ENCODE results near the gene ANGPTL3.
A peak's percentile ranks its signal among the peaks of the same experiment; 100 is the strongest.
"Not testable (repeated sequence)": the region's sequence is repeated elsewhere in the genome, so short reads cannot be mapped to it uniquely, and the experiment has no call there.

Gene ANGPTL3

GRCh38 chr1:62597281-62597680 lies at the start of gene ANGPTL3:
Gene ANGPTL3 (plus strand): TSS chr1:62597520. CDS start chr1:62597567, 47 bp downstream.
- no peak for DNase-seq (ENCODE audit: low spot score)

GRCh38 chr1:62561306-62561705 lies 36.0 kb upstream of the ANGPTL3 start:
- DNase-seq (ENCODE audit: low spot score), result no peak

GRCh38 chr1:62567182-62567581 lies 30.1 kb upstream of the ANGPTL3 start:
- DNase-seq (ENCODE audit: low spot score), result not testable (repeated sequence)

GRCh38 chr1:62567926-62568325 lies 29.4 kb upstream of the ANGPTL3 start:
- not testable (repeated sequence) for DNase-seq (ENCODE audit: low spot score)

GRCh38 chr1:62571517-62571916 lies 25.8 kb upstream of the ANGPTL3 start:
- not testable (repeated sequence) for DNase-seq (ENCODE audit: low spot score)

GRCh38 chr1:62572476-62572875 lies 24.8 kb upstream of the ANGPTL3 start:
- no peak for DNase-seq (ENCODE audit: low spot score)

GRCh38 chr1:62573675-62574074 lies 23.6 kb upstream of the ANGPTL3 start:
- DNase-seq (ENCODE audit: low spot score), result no peak

- DNase-seq (ENCODE audit: low spot score), result no peak
These were observed 11.7 kb upstream of the ANGPTL3 start for GRCh38 chr1:62585469-62586155.

GRCh38 chr1:62588000-62588399 lies 9.3 kb upstream of the ANGPTL3 start:
- DNase-seq (ENCODE audit: low spot score), result no peak

- no peak for DNase-seq (ENCODE audit: low spot score)
These were observed 8.0 kb upstream of the ANGPTL3 start for GRCh38 chr1:62589321-62589720.

- DNase-seq (ENCODE audit: low spot score), result no peak
These were observed 6.9 kb upstream of the ANGPTL3 start for GRCh38 chr1:62590255-62590969.

GRCh38 chr1:62590970-62591368 lies 6.4 kb upstream of the ANGPTL3 start:
- no peak for DNase-seq (ENCODE audit: low spot score)

- DNase-seq (ENCODE audit: low spot score), result no peak
These were observed 3.4 kb upstream of the ANGPTL3 start for GRCh38 chr1:62593825-62594394.

GRCh38 chr1:62595647-62596046 lies 1.7 kb upstream of the ANGPTL3 start:
- DNase-seq (ENCODE audit: low spot score), result no peak

GRCh38 chr1:62599044-62599443 lies 1.7 kb downstream of the ANGPTL3 start:
- no peak for DNase-seq (ENCODE audit: low spot score)

GRCh38 chr1:62601457-62601856 lies 4.1 kb downstream of the ANGPTL3 start:
- no peak for DNase-seq (ENCODE audit: low spot score)

GRCh38 chr1:62608905-62609304 lies 11.6 kb downstream of the ANGPTL3 start:
- DNase-seq (ENCODE audit: low spot score), result no peak

GRCh38 chr1:62610588-62610987 lies 13.3 kb downstream of the ANGPTL3 start:
- DNase-seq (ENCODE audit: low spot score), result not testable (repeated sequence)

GRCh38 chr1:62612770-62613169 lies 15.4 kb downstream of the ANGPTL3 start:
- DNase-seq (ENCODE audit: low spot score), result no peak

GRCh38 chr1:62613325-62613727 lies 16.0 kb downstream of the ANGPTL3 start:
- DNase-seq (ENCODE audit: low spot score), result no peak

- no peak for DNase-seq (ENCODE audit: low spot score)
These were observed 16.6 kb downstream of the ANGPTL3 start for GRCh38 chr1:62613890-62614289.

GRCh38 chr1:62621907-62622306 lies 24.6 kb downstream of the ANGPTL3 start:
- peak; percentile 22 for DNase-seq (ENCODE audit: low spot score)

GRCh38 chr1:62625415-62625814 lies 28.1 kb downstream of the ANGPTL3 start:
- no peak for DNase-seq (ENCODE audit: low spot score)
